Adrenal gland (tissue), 12 donors: ENCODE data around the gene GPC2. TPM values are rescaled to one million over a fixed set of nuclear protein-coding genes. Genes with fewer than 3 reads are reported as not detected.
"Not testable (repeated sequence)": the region's sequence is repeated elsewhere in the genome, so short reads cannot be mapped to it uniquely, and the experiment has no call there.

Experiments used
- DNase-seq, 7 donors: peaks; one replicate each; pipeline ENCODE4 v3.0.0-alpha.2; 2019 to 2020
- H3K27ac ChIP-seq, 5 donors: fragments of 200-600 bp; sonication (generic) in 4 of 5; 1 replicate in 3 of 5; 2 replicates in 2 of 5; pipeline versions ENCODE4 v1.5.1 to v1.8.0; 2016 to 2020; ENCODE audit warnings: mild to moderate bottlenecking in 1 of 5
- H3K27me3 ChIP-seq: fragments of 200-600 bp; 2 replicates; pipeline ENCODE4 v1.8.0; 2021
- H3K36me3 ChIP-seq, 2 donors: fragments of 200-600 bp; replicated peaks in 1 of 2; 1 replicate in 1 of 2; 2 replicates in 1 of 2; pipeline versions ENCODE4 v1.5.1 to v1.8.0; 2018 to 2022
- H3K4me1 ChIP-seq, 2 donors: fragments of 200-600 bp; replicated peaks in 1 of 2; 1 replicate in 1 of 2; 2 replicates in 1 of 2; pipeline versions ENCODE4 v1.5.1 to v1.8.0; 2018 to 2021
- H3K4me3 ChIP-seq, 4 donors: fragments of 200-600 bp; sonication (generic) in 3 of 4; one replicate each; pipeline ENCODE4 v1.5.1; 2016 to 2018
- H3K9me3 ChIP-seq, 3 donors: fragments of 200-600 bp; sonication (generic) in 1 of 3; replicated peaks in 1 of 3; 1 replicate in 2 of 3; 2 replicates in 1 of 3; pipeline versions ENCODE4 v1.5.1 to v1.8.0; 2016 to 2021
- CTCF ChIP-seq, 6 experiments: fragments of 450-650 bp in 4 of 6; fragments of 200-600 bp in 2 of 6; sonication (generic) in 1 of 6; IDR thresholded peaks; 1 replicate in 5 of 6; 2 replicates in 1 of 6; pipeline versions ENCODE4 v1.5.1 to v1.8.0; 2016 to 2021; ENCODE audit warnings: antibody characterized with exemption in 6 of 6, mild to moderate bottlenecking in 2 of 6, moderate library complexity in 1 of 6
- POLR2A ChIP-seq, 2 donors: fragments of 450-650 bp; IDR thresholded peaks; one replicate each; pipeline ENCODE4 v1.6.1; 2017; ENCODE audit warnings: antibody characterized with exemption in 2 of 2, mild to moderate bottlenecking in 2 of 2, moderate library complexity in 1 of 2
- WGBS, 4 donors: extraction: QIAGEN DNeasy Blood & Tissue Kit in 2 of 4; methylation state at CpG; one replicate each; pipeline versions ENCODE4 v1.1.5 to v1.1.7; 2013 to 2017; 5-methylcytosine and 5-hydroxymethylcytosine counted together
- intact Hi-C, 2 donors: fragments of 100-400 bp; cut with DNase I; formaldehyde crosslinking; loops; one replicate each; pipeline versions ENCODE4 v1.14.1 to v1.15.0; 2022 to 2023
- polyA plus RNA-seq, 3 donors: library from polyadenylated mRNA; stranded (reverse); fragments of 200-250 nt in 2 of 3; fragments of 350-450 nt in 1 of 3; fragmentation: Illumina TruSeq in 1 of 3; extraction: RNeasy Lipid Tissue Mini Kit (QIAGEN cat#74804) in 1 of 3; gene quantifications; one replicate each; pipeline ENCODE4 v1.2.3, GENCODE V29; 2013 to 2014
- total RNA-seq, 9 donors: library from RNA; depleted of rRNA in 4 of 9; stranded (reverse); fragments of >200 nt in 4 of 9; fragments of 120-200 nt in 1 of 9; fragmentation: NEBNext Ultra II Directional in 1 of 9; extraction: Animal tissue kit (Norgen Biotek cat#: 25700) in 1 of 9; gene quantifications; one replicate each; pipeline versions ENCODE4 v1.1.0 to v1.2.4, GENCODE V29; 2013 to 2023
- donor health status: healthy with polysubstance abuse.
- donor health status: Bipolar disorder and iron deficiency.
- donor health status: DM: yes; HTN: yes; CAD: no.
- donor health status: DM: no; HTN: no; CAD: no.
- donor health status: DM: no; HTN: no; CAD: no.
- donor health status: DM: yes; HTN: yes; CAD: no.

The GPC2 gene
- total and polyA plus RNA-seq, 12 donors: 0.05 to 4.3 (median 1.1) TPM

- H3K36me3 ChIP-seq: no peaks in the 10 kb centered on the region
- DNase-seq: no peak
- no peak overlapping the region for H3K27ac ChIP-seq
- H3K4me1 ChIP-seq: peaks cover 0 to 4% of the 10 kb centered on the region in 2 donors
- H3K27me3 ChIP-seq: no peaks in the 10 kb centered on the region
- H3K4me3 ChIP-seq: no peak overlapping the region
- intact Hi-C loops: loop anchor here (5.0 to 10.0 kb wide), 2 partner anchors 65 to 87 kb away; partner anchors contain the start of gene TRAPPC14 (in 1 of the 2)
- 90 to 94% (median 92%) methylated on average over 7 to 10 of the region's 10 CpGs for WGBS, 4 donors
- TF ChIP-seq POLR2A (IDR thresholded peaks at IDR 0.05): no peak
- no peak for TF ChIP-seq CTCF (IDR thresholded peaks at IDR 0.05)
- no peaks in the 10 kb centered on the region for H3K9me3 ChIP-seq
Measured at GRCh38 chr7:100219271-100219737, 42.1 kb upstream of the GPC2 start.

GRCh38 chr7:100217934-100218333 is 40.8 kb upstream of the GPC2 start:
- TF ChIP-seq CTCF (IDR thresholded peaks at IDR 0.05): peak in 4 of 6 experiments; percentile 23 to 65 (median 37)
- H3K4me1 ChIP-seq, H3K27me3 ChIP-seq, H3K36me3 ChIP-seq, H3K4me3 ChIP-seq, H3K9me3 ChIP-seq: not testable (repeated sequence)
- intact Hi-C loops: loop anchor here (5.0 to 10.0 kb wide), 2 partner anchors 63 to 86 kb away; partner anchors contain the start of gene TRAPPC14 (in 1 of the 2)
- 0% methylated on average over 1 to 2 of the region's 5 CpGs for WGBS, 4 donors
- peak overlapping the region in 2 of 5 donors; percentile 75 to 83 for H3K27ac ChIP-seq
- DNase-seq: peak; percentile 87 to 97 (median 91)

GRCh38 chr7:100215895-100216294 is 38.7 kb upstream of the GPC2 start:
- TF ChIP-seq CTCF (IDR thresholded peaks at IDR 0.05) (no peak), POLR2A (IDR thresholded peaks at IDR 0.05) (no peak)
- intact Hi-C loops: loop anchor here (5.0 to 10.0 kb wide), 2 partner anchors 61 to 84 kb away; partner anchors contain the start of gene TRAPPC14 (in 1 of the 2)
- Histone ChIP-seq H3K4me3 (no peak overlapping the region), H3K27ac (no peak overlapping the region), H3K4me1 (peaks cover 0 to 4% of the 10 kb centered on the region in 2 donors), H3K27me3 (no peaks in the 10 kb centered on the region), H3K9me3 (no peaks in the 10 kb centered on the region), H3K36me3 (no peaks in the 10 kb centered on the region)
- WGBS, 4 donors: 44 to 50% (median 48%) methylated on average over 6 of the region's 6 CpGs
- DNase-seq: no peak

- not testable (repeated sequence) for H3K27ac ChIP-seq, H3K4me1 ChIP-seq, DNase-seq, H3K36me3 ChIP-seq, H3K9me3 ChIP-seq, H3K27me3 ChIP-seq, H3K4me3 ChIP-seq
- intact Hi-C loops: loop anchor here in 1 of 2 donors (10.0 kb wide), 1 partner anchor 60 kb away; the partner anchor contains the start of gene TRAPPC14
- 77 to 88% (median 83%) methylated on average over 5 of the region's 5 CpGs for WGBS, 4 donors
Measured at GRCh38 chr7:100214356-100214755, 37.2 kb upstream of the GPC2 start.

- no peaks in the 10 kb centered on the region for H3K36me3 ChIP-seq
- 58 to 74% (median 61%) methylated on average over 5 to 6 of the region's 6 CpGs for WGBS, 4 donors
- H3K27me3 ChIP-seq: no peaks in the 10 kb centered on the region
- TF ChIP-seq CTCF (IDR thresholded peaks at IDR 0.05): no peak
- no peak overlapping the region for H3K4me3 ChIP-seq
- H3K9me3 ChIP-seq: no peaks in the 10 kb centered on the region
- no peak for DNase-seq
- H3K4me1 ChIP-seq: peaks cover 0 to 4% of the 10 kb centered on the region in 2 donors
- H3K27ac ChIP-seq: no peak overlapping the region
- intact Hi-C loops: loop anchor here in 1 of 2 donors (10.0 kb wide), 1 partner anchor 59 kb away; the partner anchor contains the start of gene TRAPPC14
Measured at GRCh38 chr7:100213672-100214071, 36.5 kb upstream of the GPC2 start.
